Measurements from ENCODE around the gene RASD1.

GRCh38 chr17:17500999-17501605 lies 4.9 kb upstream of the RASD1 start:
- TF ChIP-seq CTCF (conservative IDR thresholded peaks at IDR 0.05) (peak; percentile 75), EZH2 (IDR thresholded peaks at IDR 0.05; ENCODE audit: low read depth) (no peak)

Data from PC-9 (cell line).